OCI-LY3 (cell line): ENCODE results near the gene ARMH2.

Experiments used
- H2AFZ ChIP-seq: fragments of 200-600, 300-600 bp; shearing (Covaris generic); 2 replicates; pipeline ENCODE4 v1.6.0; 2014; ENCODE audit warnings: antibody characterized with exemption, low read depth, low read length
- H3K27ac ChIP-seq: fragments of 200-600, 300-600 bp; sonication (generic); 2 replicates; pipeline ENCODE4 v1.5.1; 2014; ENCODE audit warnings: mild to moderate bottlenecking, low read length, moderate library complexity, mixed read lengths
- H3K27me3 ChIP-seq: fragments of 200-600, 300-600 bp; sonication (generic); 2 replicates; pipeline ENCODE4 v1.6.1; 2014; ENCODE audit warnings: low read depth, low read length, mixed read lengths
- H3K36me3 ChIP-seq: fragments of 200-600, 300-600 bp; sonication (generic); replicated peaks from 2 replicates; pipeline ENCODE3; 2014; ENCODE audit warnings: low read depth, low read length, mixed read lengths
- H3K4me1 ChIP-seq: fragments of 300-600, 200-600 bp; sonication (generic); 2 replicates; pipeline ENCODE4 v1.6.1; 2014; ENCODE audit warnings: low read length, mixed read lengths
- H3K4me2 ChIP-seq: fragments of 200-600, 300-600 bp; sonication (generic); 2 replicates; pipeline ENCODE4 v1.6.1; 2014; ENCODE audit warnings: low read length, mixed read lengths
- H3K4me3 ChIP-seq: fragments of 300-600, 200-600 bp; sonication (generic); 2 replicates; pipeline ENCODE4 v1.5.1; 2014; ENCODE audit warnings: antibody characterized with exemption, mild to moderate bottlenecking, low read length, moderate library complexity
- H3K79me2 ChIP-seq: fragments of 300-600, 200-600 bp; shearing (Covaris generic); 2 replicates; pipeline ENCODE4 v1.6.1; 2014; ENCODE audit warnings: mild to moderate bottlenecking, low read length, mixed read lengths
- H3K9ac ChIP-seq: fragments of 300-600, 200-600 bp; shearing (Covaris generic); 2 replicates; pipeline ENCODE4 v1.6.0; 2014; ENCODE audit warnings: mild to moderate bottlenecking, low read length, moderate library complexity
- H3K9me3 ChIP-seq: fragments of 200-600, 300-600 bp; shearing (Covaris generic); 2 replicates; pipeline ENCODE4 v1.6.1; 2014; ENCODE audit warnings: low read length, mixed read lengths; ENCODE audit not compliant: insufficient read depth
- H4K20me1 ChIP-seq: fragments of 200-600, 300-600 bp; sonication (generic); 2 replicates; pipeline ENCODE4 v1.6.1; 2016; ENCODE audit warnings: low read length, mixed read lengths; ENCODE audit not compliant: insufficient read depth
- EZH2phosphoT487 ChIP-seq: fragments of 200-600 bp; shearing (Covaris generic); IDR thresholded peaks from 2 replicates; pipeline ENCODE4 v1.6.1; 2018; ENCODE audit warnings: antibody characterized with exemption, mixed run types, low read depth
- TF ChIP-seq, protein P1 (sequence below): fragments of 200-600, 300-600 bp; sonication (generic); IDR thresholded peaks from 2 replicates; pipeline ENCODE4 v1.5.1; 2014; ENCODE audit warnings: antibody characterized with exemption, low read length, low read depth

ARMH2 gene

DNA sequence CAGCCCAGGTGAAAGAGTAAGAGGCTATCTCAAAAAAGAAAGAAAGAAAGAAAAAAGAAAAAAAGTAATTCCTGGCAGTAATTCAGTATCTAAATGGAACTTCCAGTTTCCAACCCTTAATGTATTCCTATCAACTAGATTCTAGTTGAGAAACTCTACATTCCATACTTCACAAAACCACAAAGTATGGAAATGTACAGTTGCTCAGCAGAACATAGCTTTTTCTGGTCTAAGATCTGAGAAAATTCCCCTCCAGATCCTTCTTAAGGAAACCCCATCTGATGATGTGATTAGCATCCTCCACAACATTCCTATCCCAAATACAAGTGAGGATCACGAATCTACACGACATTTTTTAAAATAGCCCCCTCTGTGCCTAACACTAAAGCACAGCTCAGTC, 3.6 kb downstream of the ARMH2 start:
- Histone ChIP-seq H3K27me3 (no peaks in the 10 kb centered on the region), H3K9ac (no peak overlapping the region), H3K4me2 (no peak overlapping the region), H3K4me1 (no peaks in the 10 kb centered on the region), H3K9me3 (no peaks in the 10 kb centered on the region), H3K27ac (no peak overlapping the region), H3K79me2 (no peaks in the 10 kb centered on the region), H4K20me1 (0 out of 2 replicates have a peak, but pooled peaks cover 3% of the 10 kb centered on the region), H3K4me3 (no peak overlapping the region), H3K36me3 (no peaks in the 10 kb centered on the region), H2AFZ (no peak overlapping the region)
- TF ChIP-seq, protein P1, sequence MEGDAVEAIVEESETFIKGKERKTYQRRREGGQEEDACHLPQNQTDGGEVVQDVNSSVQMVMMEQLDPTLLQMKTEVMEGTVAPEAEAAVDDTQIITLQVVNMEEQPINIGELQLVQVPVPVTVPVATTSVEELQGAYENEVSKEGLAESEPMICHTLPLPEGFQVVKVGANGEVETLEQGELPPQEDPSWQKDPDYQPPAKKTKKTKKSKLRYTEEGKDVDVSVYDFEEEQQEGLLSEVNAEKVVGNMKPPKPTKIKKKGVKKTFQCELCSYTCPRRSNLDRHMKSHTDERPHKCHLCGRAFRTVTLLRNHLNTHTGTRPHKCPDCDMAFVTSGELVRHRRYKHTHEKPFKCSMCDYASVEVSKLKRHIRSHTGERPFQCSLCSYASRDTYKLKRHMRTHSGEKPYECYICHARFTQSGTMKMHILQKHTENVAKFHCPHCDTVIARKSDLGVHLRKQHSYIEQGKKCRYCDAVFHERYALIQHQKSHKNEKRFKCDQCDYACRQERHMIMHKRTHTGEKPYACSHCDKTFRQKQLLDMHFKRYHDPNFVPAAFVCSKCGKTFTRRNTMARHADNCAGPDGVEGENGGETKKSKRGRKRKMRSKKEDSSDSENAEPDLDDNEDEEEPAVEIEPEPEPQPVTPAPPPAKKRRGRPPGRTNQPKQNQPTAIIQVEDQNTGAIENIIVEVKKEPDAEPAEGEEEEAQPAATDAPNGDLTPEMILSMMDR, result no peak
- no peak for TF ChIP-seq EZH2phosphoT487

DNA sequence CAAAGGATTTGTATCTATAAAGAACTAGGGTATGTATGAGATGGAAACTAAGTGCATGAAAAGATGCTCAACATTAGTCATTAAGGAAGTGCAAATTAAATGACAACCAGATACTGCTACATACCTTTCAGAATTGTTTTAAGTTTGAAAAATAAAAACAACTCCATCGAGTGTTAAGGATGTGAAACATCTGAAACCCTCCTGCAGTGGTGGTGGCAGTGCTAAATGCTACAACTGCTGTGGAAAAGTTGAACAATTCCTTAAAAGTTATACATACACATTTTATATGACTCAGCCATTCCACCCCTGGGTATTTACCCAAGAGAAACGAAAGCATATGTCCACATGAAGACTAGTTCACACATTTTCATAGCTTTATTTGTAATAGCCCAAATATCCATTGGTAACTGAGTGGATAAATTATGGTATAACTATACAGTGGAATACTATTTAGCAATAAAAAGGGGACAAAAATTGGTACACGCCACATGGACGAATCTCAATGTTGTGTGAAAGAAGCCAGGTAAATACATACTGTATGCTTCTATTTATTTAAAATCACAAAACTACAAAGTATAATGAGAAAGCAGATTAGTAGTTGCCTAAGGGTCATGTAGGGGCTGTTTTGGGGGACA, 10.6 kb downstream of the ARMH2 start:
- Histone ChIP-seq H2AFZ (no peak overlapping the region), H3K4me1 (no peaks in the 10 kb centered on the region), H4K20me1 (no peaks in the 10 kb centered on the region), H3K9me3 (no peaks in the 10 kb centered on the region), H3K36me3 (peaks cover 36% of the 10 kb centered on the region), H3K79me2 (no peaks in the 10 kb centered on the region), H3K27me3 (no peaks in the 10 kb centered on the region), H3K4me2 (no peak overlapping the region), H3K4me3 (no peak overlapping the region), H3K9ac (no peak overlapping the region), H3K27ac (no peak overlapping the region)
- TF ChIP-seq EZH2phosphoT487, result no peak
- TF ChIP-seq, protein P1, result no peak

DNA sequence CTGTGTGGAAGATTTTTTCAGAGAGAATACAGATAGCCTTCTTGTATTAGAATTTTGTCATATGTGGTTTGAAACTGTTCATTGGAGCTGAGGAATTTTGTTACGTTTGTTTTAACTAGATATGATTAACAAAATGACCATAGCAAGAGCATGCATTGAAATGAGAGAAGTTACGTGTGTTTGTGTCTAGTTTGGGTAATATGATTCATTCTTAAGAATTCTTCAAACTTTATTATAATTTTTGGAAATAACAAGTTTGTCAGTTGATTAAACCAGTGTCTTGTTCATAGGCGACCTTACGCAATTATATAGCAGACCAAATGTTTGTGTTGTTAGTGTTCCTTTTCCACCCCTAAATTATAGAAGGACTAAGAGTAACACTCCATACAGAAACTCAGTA, 18.5 kb downstream of the ARMH2 start:
- Histone ChIP-seq H3K9me3 (no peaks in the 10 kb centered on the region), H4K20me1 (peaks cover 37% of the 10 kb centered on the region), H3K79me2 (peaks cover 72% of the 10 kb centered on the region), H3K9ac (no peak overlapping the region), H3K27ac (no peak overlapping the region), H3K4me3 (no peak overlapping the region), H3K27me3 (no peaks in the 10 kb centered on the region), H3K4me1 (peaks cover 13% of the 10 kb centered on the region), H2AFZ (no peak overlapping the region), H3K4me2 (no peak overlapping the region), H3K36me3 (peaks cover 50% of the 10 kb centered on the region)
- TF ChIP-seq EZH2phosphoT487, result no peak
- TF ChIP-seq, protein P1, result no peak

DNA sequence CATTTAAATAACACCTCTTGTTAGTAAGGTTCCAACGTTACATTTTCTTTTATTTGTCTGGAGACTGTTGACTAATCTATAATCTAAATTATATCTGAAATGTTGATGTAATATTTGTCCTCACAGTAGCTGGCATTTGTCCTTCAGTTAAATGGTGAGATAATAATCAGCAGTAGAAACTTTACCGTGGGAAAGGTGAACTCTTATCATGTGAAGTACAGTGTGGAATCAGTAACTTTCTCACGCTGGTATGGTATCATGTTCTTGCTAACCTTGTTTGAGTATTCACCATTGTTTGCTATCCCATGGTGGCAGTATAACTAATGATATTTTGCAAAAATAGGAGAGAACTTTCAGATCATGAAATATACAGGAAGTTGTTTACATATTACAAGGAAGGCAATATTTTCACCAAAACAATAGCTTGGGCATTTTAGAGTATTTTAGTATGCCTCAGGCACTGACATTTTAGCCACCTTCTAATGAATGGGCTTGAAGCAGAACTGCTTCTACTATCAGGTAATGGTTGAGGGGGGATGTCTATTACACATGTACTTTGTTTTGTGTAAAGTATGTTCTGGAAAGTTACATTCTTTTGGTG, 19.2 kb downstream of the ARMH2 start:
- no peaks in the 10 kb centered on the region for H3K27me3 ChIP-seq

More for the DNA sequence above, 19.2 kb downstream of the ARMH2 start:
- Histone ChIP-seq H3K4me1 (peaks cover 13% of the 10 kb centered on the region), H3K36me3 (peaks cover 44% of the 10 kb centered on the region), H3K79me2 (peaks cover 76% of the 10 kb centered on the region), H4K20me1 (peaks cover 37% of the 10 kb centered on the region), H2AFZ (no peak overlapping the region), H3K4me3 (no peak overlapping the region), H3K4me2 (no peak overlapping the region), H3K9ac (no peak overlapping the region), H3K27ac (no peak overlapping the region), H3K9me3 (no peaks in the 10 kb centered on the region)
- TF ChIP-seq, protein P1, result no peak
- TF ChIP-seq EZH2phosphoT487, result no peak
